ENCODE results near the gene LCN15. TPM values are rescaled to one million over a fixed set of nuclear protein-coding genes. Genes with fewer than 3 reads are reported as not detected.

The LCN15 gene
- total and polyA plus RNA-seq, 2 of the 4 experiments (the other 2 are of a cell fraction), result not detected

DNA sequence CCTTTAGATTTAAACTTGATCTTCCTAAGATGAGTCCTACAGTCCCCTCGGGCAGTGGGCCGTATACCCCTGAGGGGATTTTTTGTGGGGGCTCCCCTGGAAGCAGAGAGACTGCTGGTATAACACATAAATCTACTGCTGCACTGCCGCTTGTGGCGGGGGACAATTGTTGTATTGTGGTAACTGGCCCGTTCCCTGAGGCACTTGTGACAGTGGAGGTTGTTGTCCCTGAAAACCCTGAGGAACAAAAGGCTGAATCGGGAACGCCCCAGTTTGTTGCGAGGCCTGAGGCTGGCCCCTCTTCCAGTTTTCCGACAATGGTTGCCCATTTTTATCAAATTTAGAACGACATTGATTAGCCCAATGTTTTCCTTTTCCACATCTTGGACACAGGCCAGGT is 22.1 kb upstream of the LCN15 start:
- H3K56ac ChIP-seq (ENCODE audit: extremely low read depth, insufficient read depth, low read length), result no peak overlapping the region
- peaks cover 11% of the 10 kb centered on the region for H3K27me3 ChIP-seq (ENCODE audit: control insufficient read depth, insufficient read depth, low read length)
- no peak overlapping the region for H2BK20ac ChIP-seq (ENCODE audit: low read depth, low read length)
- no peaks in the 10 kb centered on the region for H3K4me1 ChIP-seq (ENCODE audit: control insufficient read depth, insufficient read depth, low read length)
- no peak overlapping the region for H4K5ac ChIP-seq (ENCODE audit: low read depth, low read length)
- intact Hi-C loops (cut with micrococcal nuclease), result no loop called here
- no peak overlapping the region for H3K23ac ChIP-seq (ENCODE audit: low read depth, low read length)
- no peak overlapping the region for H3K4me3 ChIP-seq (ENCODE audit: insufficient read depth, low read depth, low read length)
- no peaks in the 10 kb centered on the region for H3K9me3 ChIP-seq (ENCODE audit: control insufficient read depth, insufficient read depth, low read length)
- WGBS, 2 experiments (ENCODE audit: extremely low coverage in 2 of 2, insufficient read length in 1 of 2), result 70% methylated on average over 2 of the region's 10 CpGs; no CpG with 5 or more reads in 1 of the 2 experiments
- no peak overlapping the region for H2AK9ac ChIP-seq (replicated peaks; ENCODE audit: low read depth, low read length, poor library complexity)
- no peak overlapping the region for H2AK5ac ChIP-seq (ENCODE audit: low read depth, low read length)
- H3K18ac ChIP-seq (ENCODE audit: low read depth, low read length), result no peak overlapping the region
- dilution Hi-C loops (cut with HindIII; ENCODE audit: low sequenced_read_pairs, unreplicated experiment), result no loop called here
- ATAC-seq (ENCODE audit: low read depth) (no peak), DNase-seq (no peak)
- H3K9me1 ChIP-seq (ENCODE audit: insufficient read depth, low read length), result no peaks in the 10 kb centered on the region
- H3K36me3 ChIP-seq (ENCODE audit: control insufficient read depth, insufficient read depth, low read length), result no peaks in the 10 kb centered on the region
- H3K14ac ChIP-seq (replicated peaks; ENCODE audit: low read depth, low read length), result no peak overlapping the region
- H4K8ac ChIP-seq (ENCODE audit: low read depth in 2 of 2, low read length in 2 of 2), result no peak overlapping the region
- H2BK120ac ChIP-seq (ENCODE audit: low read depth, low read length), result no peak overlapping the region
- no peak overlapping the region for H4K91ac ChIP-seq (ENCODE audit: insufficient read depth, low read depth, low read length)
- no TSS peak for BruUV-seq (replicated peaks)
- H3K9ac ChIP-seq (ENCODE audit: low read depth, low read length), result no peak overlapping the region
- ChIA-PET CTCF (interaction anchor here (0.6 to 1.2 kb wide), 2 partner anchors 55 to 249 kb away, joined by 4 to 5 read pairs; no protein-coding TSS in a partner anchor), POLR2A (ENCODE audit: unreplicated experiment) (no interaction called here)
- H3K27ac ChIP-seq (ENCODE audit: insufficient read depth, low read length), result no peak overlapping the region
- no peak overlapping the region for H2BK5ac ChIP-seq (ENCODE audit: low read depth, low read length, poor library complexity, severe bottlenecking)
- H2AFZ ChIP-seq (replicated peaks; ENCODE audit: low read length, poor library complexity), result no peak overlapping the region
- no peak overlapping the region for H3K4ac ChIP-seq (ENCODE audit: low read depth, low read length)
- no peaks in the 10 kb centered on the region; the same call in 1 of the 2 replicates for H4K20me1 ChIP-seq (ENCODE audit: insufficient read depth, low read length)
- TF ChIP-seq, protein P1, sequence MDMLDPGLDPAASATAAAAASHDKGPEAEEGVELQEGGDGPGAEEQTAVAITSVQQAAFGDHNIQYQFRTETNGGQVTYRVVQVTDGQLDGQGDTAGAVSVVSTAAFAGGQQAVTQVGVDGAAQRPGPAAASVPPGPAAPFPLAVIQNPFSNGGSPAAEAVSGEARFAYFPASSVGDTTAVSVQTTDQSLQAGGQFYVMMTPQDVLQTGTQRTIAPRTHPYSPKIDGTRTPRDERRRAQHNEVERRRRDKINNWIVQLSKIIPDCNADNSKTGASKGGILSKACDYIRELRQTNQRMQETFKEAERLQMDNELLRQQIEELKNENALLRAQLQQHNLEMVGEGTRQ (IDR thresholded peaks at IDR 0.05; ENCODE audit: low read depth, low read length), result no peak
- TF ChIP-seq SMC3 (IDR thresholded peaks at IDR 0.05; ENCODE audit: low read depth, low read length) (no peak), RFX5 (IDR thresholded peaks at IDR 0.05; ENCODE audit: low read depth, low read length) (no peak), MAFK (IDR thresholded peaks at IDR 0.05; ENCODE audit: low read depth, low read length) (no peak), CHD1 (IDR thresholded peaks at IDR 0.05; ENCODE audit: low read depth, low read length) (no peak), FOS (IDR thresholded peaks at IDR 0.05; ENCODE audit: low read depth, low read length) (no peak), RAD21 (IDR thresholded peaks at IDR 0.05; ENCODE audit: low read length) (no peak), RCOR1 (IDR thresholded peaks at IDR 0.05; ENCODE audit: insufficient replicate concordance, low read length) (no peak), CEBPB (IDR thresholded peaks at IDR 0.05; ENCODE audit: low read depth, low read length) (no peak), MXI1 (IDR thresholded peaks at IDR 0.05; ENCODE audit: borderline replicate concordance, low read depth, low read length) (no peak), BHLHE40 (IDR thresholded peaks at IDR 0.05; ENCODE audit: low read depth, low read length) (no peak), POLR2A (IDR thresholded peaks at IDR 0.05; ENCODE audit: low read depth, low read length) (no peak), MAZ (IDR thresholded peaks at IDR 0.05; ENCODE audit: borderline replicate concordance, low read depth, low read length) (no peak), NFE2L2 (IDR thresholded peaks at IDR 0.05; ENCODE audit: low read depth, low read length) (no peak)
- TF ChIP-seq, protein P2, sequence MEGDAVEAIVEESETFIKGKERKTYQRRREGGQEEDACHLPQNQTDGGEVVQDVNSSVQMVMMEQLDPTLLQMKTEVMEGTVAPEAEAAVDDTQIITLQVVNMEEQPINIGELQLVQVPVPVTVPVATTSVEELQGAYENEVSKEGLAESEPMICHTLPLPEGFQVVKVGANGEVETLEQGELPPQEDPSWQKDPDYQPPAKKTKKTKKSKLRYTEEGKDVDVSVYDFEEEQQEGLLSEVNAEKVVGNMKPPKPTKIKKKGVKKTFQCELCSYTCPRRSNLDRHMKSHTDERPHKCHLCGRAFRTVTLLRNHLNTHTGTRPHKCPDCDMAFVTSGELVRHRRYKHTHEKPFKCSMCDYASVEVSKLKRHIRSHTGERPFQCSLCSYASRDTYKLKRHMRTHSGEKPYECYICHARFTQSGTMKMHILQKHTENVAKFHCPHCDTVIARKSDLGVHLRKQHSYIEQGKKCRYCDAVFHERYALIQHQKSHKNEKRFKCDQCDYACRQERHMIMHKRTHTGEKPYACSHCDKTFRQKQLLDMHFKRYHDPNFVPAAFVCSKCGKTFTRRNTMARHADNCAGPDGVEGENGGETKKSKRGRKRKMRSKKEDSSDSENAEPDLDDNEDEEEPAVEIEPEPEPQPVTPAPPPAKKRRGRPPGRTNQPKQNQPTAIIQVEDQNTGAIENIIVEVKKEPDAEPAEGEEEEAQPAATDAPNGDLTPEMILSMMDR (conservative IDR thresholded peaks at IDR 0.05; ENCODE audit: low read depth, low read length), result no peak
- TF ChIP-seq, protein P3, sequence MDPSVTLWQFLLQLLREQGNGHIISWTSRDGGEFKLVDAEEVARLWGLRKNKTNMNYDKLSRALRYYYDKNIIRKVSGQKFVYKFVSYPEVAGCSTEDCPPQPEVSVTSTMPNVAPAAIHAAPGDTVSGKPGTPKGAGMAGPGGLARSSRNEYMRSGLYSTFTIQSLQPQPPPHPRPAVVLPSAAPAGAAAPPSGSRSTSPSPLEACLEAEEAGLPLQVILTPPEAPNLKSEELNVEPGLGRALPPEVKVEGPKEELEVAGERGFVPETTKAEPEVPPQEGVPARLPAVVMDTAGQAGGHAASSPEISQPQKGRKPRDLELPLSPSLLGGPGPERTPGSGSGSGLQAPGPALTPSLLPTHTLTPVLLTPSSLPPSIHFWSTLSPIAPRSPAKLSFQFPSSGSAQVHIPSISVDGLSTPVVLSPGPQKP (IDR thresholded peaks at IDR 0.05; ENCODE audit: borderline replicate concordance, low read depth, low read length), result no peak
- in situ Hi-C loops (cut with MboI; ENCODE audit: low sequenced_read_pairs), result loop anchor here (10.0 kb wide), 1 partner anchor 248 kb away; the partner anchor contains the start of gene FUT7
- H3K79me1 ChIP-seq (ENCODE audit: low read depth in 1 of 2, low read length in 2 of 2), result peaks cover under 1 to 3% of the 10 kb centered on the region in 2 experiments; a peak in 3 of 4 replicates
- H3K4me2 ChIP-seq (ENCODE audit: low read depth, low read length), result no peak overlapping the region
- no peak overlapping the region for H2BK15ac ChIP-seq (ENCODE audit: low read depth, low read length)

All from IMR-90 (cell line).